Measurements from ENCODE around the gene FGD5. TPM values are rescaled to one million over a fixed set of nuclear protein-coding genes. Genes with fewer than 3 reads are reported as not detected.

FGD5 gene
- total RNA-seq, 1 donor from 2014 or later: 16.2 TPM

DNA sequence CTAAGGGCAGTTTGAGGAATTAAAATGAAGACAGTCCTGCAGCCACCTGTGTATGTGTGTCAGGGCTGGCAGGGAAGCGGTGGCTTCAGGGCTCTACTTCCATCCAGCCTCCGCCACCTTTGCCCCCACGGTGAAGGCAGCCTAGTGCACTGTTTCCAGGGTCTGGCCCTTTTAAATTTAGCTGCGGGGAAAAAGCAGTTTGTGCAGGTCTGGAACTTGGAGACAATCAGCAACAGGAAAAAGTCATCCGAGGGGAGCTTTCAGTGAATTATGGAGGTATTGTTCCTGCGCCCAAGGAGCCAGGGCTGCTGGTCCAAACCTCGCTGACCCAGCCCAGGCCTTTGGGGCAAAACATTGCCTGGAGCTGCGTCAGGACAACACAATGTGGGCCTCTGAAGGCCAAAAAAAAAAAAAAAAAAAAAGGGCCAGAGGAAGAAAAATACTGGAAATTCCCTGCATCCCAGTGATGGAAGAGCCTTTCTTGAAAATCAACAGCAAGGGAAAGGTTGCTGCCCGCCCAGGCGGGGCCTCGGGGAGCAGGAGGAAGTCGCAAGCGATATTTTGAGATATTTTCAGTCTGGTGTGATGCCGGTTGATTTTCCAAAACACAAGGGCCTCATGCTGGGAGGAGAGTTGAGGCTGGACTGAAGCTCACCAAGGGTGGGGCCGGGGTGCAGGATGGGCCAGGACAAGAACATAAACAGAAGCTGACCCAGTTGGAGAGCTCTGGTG, 25.5 kb upstream of the FGD5 start:
- Histone ChIP-seq H3K27me3 (no peaks in the 10 kb centered on the region), H3K9me3 (no peaks in the 10 kb centered on the region), H3K36me3 (no peaks in the 10 kb centered on the region), H3K27ac (peak overlapping the region; percentile 71), H3K4me1 (peaks cover 8% of the 10 kb centered on the region), H3K4me3 (no peak overlapping the region)
- intact Hi-C loops (cut with DNase I): no loop called here
- TF ChIP-seq, protein P1, sequence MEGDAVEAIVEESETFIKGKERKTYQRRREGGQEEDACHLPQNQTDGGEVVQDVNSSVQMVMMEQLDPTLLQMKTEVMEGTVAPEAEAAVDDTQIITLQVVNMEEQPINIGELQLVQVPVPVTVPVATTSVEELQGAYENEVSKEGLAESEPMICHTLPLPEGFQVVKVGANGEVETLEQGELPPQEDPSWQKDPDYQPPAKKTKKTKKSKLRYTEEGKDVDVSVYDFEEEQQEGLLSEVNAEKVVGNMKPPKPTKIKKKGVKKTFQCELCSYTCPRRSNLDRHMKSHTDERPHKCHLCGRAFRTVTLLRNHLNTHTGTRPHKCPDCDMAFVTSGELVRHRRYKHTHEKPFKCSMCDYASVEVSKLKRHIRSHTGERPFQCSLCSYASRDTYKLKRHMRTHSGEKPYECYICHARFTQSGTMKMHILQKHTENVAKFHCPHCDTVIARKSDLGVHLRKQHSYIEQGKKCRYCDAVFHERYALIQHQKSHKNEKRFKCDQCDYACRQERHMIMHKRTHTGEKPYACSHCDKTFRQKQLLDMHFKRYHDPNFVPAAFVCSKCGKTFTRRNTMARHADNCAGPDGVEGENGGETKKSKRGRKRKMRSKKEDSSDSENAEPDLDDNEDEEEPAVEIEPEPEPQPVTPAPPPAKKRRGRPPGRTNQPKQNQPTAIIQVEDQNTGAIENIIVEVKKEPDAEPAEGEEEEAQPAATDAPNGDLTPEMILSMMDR (IDR thresholded peaks at IDR 0.05): no peak
- TF ChIP-seq POLR2A (IDR thresholded peaks at IDR 0.05) (no peak), POLR2AphosphoS5 (IDR thresholded peaks at IDR 0.05; ENCODE audit: insufficient read depth in 1 of 2, low read depth in 1 of 2) (no peak)
- no peak for DNase-seq (ENCODE audit: extremely low spot score in 2 of 2)

DNA sequence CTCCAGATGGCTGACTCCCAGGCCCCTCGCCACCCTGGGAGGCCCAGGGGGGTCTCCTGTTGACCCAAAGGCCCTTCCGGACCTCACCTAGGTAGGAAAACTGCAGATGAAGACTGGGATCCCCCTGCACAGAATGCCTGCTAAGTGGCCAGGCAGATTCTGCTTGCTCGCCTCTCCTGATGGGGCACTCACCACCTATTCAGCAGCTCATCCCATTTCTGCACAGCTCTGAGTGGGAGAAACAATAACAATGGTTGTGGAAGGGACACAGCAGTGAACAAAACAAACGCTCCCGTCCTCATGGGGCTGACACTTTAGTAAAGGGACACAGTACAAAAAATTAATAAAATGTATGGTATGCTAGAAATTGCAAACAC, 24.9 kb upstream of the FGD5 start:
- no peaks in the 10 kb centered on the region for H3K9me3 ChIP-seq
- DNase-seq (ENCODE audit: extremely low spot score in 2 of 2): no peak
- H3K4me3 ChIP-seq: no peak overlapping the region
- no peaks in the 10 kb centered on the region for H3K36me3 ChIP-seq
- peak overlapping the region; percentile 71 for H3K27ac ChIP-seq
- TF ChIP-seq, protein P1 (IDR thresholded peaks at IDR 0.05): no peak
- intact Hi-C loops (cut with DNase I): no loop called here
- H3K27me3 ChIP-seq: no peaks in the 10 kb centered on the region
- H3K4me1 ChIP-seq: peaks cover 8% of the 10 kb centered on the region

DNA sequence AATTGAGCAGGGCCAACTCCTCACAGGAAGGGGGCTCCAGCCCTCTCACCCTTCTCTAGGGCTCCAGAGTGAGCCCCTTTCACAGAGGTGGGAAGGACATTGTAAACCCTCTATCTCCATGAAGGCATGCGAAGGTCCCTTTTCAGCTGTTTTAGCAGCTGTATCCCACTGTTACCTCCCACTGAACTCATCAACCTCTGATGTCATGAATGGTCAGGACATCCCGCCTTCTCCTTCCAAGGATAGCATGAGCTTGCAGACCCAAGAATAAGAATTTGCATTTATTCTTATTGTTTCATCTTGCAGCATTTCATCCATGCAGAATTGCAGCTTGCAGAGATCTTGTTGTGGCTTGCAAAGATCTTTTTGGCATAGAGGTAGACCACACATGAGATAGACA, 24.3 kb upstream of the FGD5 start:
- Histone ChIP-seq H3K27me3 (no peaks in the 10 kb centered on the region), H3K4me3 (no peak overlapping the region), H3K9me3 (no peaks in the 10 kb centered on the region), H3K36me3 (no peaks in the 10 kb centered on the region), H3K4me1 (peaks cover 8% of the 10 kb centered on the region), H3K27ac (peak overlapping the region; percentile 71)
- no peak for DNase-seq (ENCODE audit: extremely low spot score in 2 of 2)
- intact Hi-C loops (cut with DNase I): no loop called here
- no peak for TF ChIP-seq POLR2A (IDR thresholded peaks at IDR 0.05)
- TF ChIP-seq POLR2AphosphoS5 (IDR thresholded peaks at IDR 0.05; ENCODE audit: insufficient read depth in 1 of 2, low read depth in 1 of 2): no peak

DNA sequence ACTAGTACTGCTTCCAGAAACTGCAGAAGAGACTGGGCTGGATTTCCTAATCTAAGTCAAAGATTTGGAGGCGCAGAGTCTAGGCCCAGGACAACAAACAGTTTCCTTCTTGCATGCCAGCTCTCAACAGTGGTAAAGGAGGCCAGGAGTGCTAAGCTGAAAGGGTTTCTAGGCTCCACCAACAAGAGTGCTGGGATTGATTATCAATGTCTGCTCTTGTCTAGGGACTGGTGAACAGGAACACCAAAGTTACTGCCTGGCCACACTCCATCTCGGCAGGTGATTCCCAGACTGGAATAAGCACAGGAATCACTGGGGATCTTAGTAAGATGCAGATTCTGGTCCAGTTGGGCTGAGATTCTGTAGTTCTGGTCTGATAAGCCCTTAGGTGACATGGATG, 22.8 kb upstream of the FGD5 start:
- Histone ChIP-seq H3K9me3 (no peaks in the 10 kb centered on the region), H3K36me3 (no peaks in the 10 kb centered on the region), H3K27me3 (no peaks in the 10 kb centered on the region), H3K27ac (no peak overlapping the region), H3K4me1 (peaks cover 8% of the 10 kb centered on the region), H3K4me3 (no peak overlapping the region)
- DNase-seq (ENCODE audit: extremely low spot score in 2 of 2): no peak
- intact Hi-C loops (cut with DNase I): no loop called here
- TF ChIP-seq POLR2AphosphoS5 (IDR thresholded peaks at IDR 0.05; ENCODE audit: insufficient read depth in 1 of 2, low read depth in 1 of 2) (no peak), POLR2A (IDR thresholded peaks at IDR 0.05) (no peak)
- TF ChIP-seq, protein P1 (IDR thresholded peaks at IDR 0.05): no peak

DNA sequence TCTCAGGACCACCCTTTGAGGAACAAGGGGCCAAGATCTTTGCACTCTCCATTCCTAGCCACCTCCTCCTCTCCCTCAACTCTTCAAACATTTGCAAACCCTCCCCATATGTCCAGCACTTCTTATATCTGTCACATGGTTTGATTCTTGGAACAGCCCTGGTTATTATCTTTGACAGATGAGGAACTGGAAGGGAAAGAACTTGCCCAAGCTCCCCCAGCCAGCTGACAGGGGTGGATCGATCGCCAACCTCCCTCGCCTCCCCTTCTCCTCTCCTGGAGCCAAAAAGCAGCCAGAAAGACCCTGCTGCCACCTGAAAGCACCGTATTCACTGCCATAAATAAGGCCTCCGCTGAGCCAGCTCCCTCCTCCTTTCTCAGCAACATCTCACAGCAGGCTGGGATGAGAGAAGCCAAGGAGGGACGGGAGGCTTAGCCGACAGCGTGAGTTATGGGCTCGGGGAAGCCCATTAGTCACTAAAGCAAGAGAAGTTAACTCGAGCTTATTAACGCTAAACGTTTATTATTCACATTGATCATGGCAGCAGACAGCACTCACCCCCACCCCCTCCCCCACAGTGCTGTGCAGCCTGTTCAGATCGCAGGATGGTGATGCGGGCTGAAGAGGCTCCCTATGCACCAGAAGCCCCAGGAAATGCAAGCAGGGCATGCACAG, 22.2 kb upstream of the FGD5 start:
- no peaks in the 10 kb centered on the region for H3K9me3 ChIP-seq
- no peaks in the 10 kb centered on the region for H3K27me3 ChIP-seq
- TF ChIP-seq POLR2A (IDR thresholded peaks at IDR 0.05) (no peak), POLR2AphosphoS5 (IDR thresholded peaks at IDR 0.05; ENCODE audit: insufficient read depth in 1 of 2, low read depth in 1 of 2) (no peak)
- TF ChIP-seq, protein P1 (IDR thresholded peaks at IDR 0.05): no peak
- no peak overlapping the region for H3K27ac ChIP-seq
- H3K4me1 ChIP-seq: peaks cover 8% of the 10 kb centered on the region
- no peak overlapping the region for H3K4me3 ChIP-seq
- no peaks in the 10 kb centered on the region for H3K36me3 ChIP-seq
- intact Hi-C loops (cut with DNase I): no loop called here
- no peak for DNase-seq (ENCODE audit: extremely low spot score in 2 of 2)

Data from vagina (tissue), 2 donors.